HUES48 (cell line): Measurements from ENCODE around the gene SNX21.
"Not testable (repeated sequence)": the region's sequence is repeated elsewhere in the genome, so short reads cannot be mapped to it uniquely, and the experiment has no call there.

ENCODE experiments used
- H3K27ac ChIP-seq: one replicate; pipeline ENCODE4 v1.7.0; 2013; ENCODE audit warnings: low read depth, low read length, inconsistent platforms
- H3K27me3 ChIP-seq: 2 replicates; pipeline ENCODE4 v1.6.1; 2013; ENCODE audit warnings: mild to moderate bottlenecking, low read length; ENCODE audit not compliant: control insufficient read depth, insufficient read depth
- H3K36me3 ChIP-seq: 2 replicates; pipeline ENCODE4 v1.6.1; 2013; ENCODE audit warnings: low read length; ENCODE audit not compliant: control insufficient read depth, insufficient read depth
- H3K4me1 ChIP-seq: 2 replicates; pipeline ENCODE4 v1.6.1; 2013; ENCODE audit warnings: mild to moderate bottlenecking, low read length; ENCODE audit not compliant: control insufficient read depth, insufficient read depth
- H3K4me3 ChIP-seq: 2 replicates; pipeline ENCODE4 v1.5.1; 2013; ENCODE audit warnings: mild to moderate bottlenecking, low read depth, low read length
- H3K9ac ChIP-seq: 2 replicates; pipeline ENCODE4 v1.6.1; 2013; ENCODE audit warnings: mild to moderate bottlenecking, low read depth, low read length, moderate library complexity
- H3K9me3 ChIP-seq: 2 replicates; pipeline ENCODE4 v1.6.1; 2013; ENCODE audit warnings: low read length; ENCODE audit not compliant: control insufficient read depth, insufficient read depth

The SNX21 gene

GRCh38 chr20:45833030-45833882, at the start of gene SNX21:
TSS of gene SNX21 (plus strand) at chr20:45833799. CDS start at chr20:45833920, 121 bp downstream.
- no peaks in the 10 kb centered on the region; the same call in 1 of the 2 replicates for H3K27me3 ChIP-seq
- peak within 1 kb of the TSS; percentile 79 for H3K4me3 ChIP-seq
- H3K36me3 ChIP-seq, result peaks cover 19% of the 10 kb centered on the region
- H3K9ac ChIP-seq, result peak within 1 kb of the TSS; percentile 65; the same call in 1 of the 2 replicates
- H3K27ac ChIP-seq, result peak within 1 kb of the TSS; percentile 59
- H3K9me3 ChIP-seq, result no peaks in the 10 kb centered on the region
- peaks cover 19% of the 10 kb centered on the region for H3K4me1 ChIP-seq

GRCh38 chr20:45788351-45788750, 45.2 kb upstream of the SNX21 start:
- Histone ChIP-seq H3K27ac (no peak overlapping the region), H3K4me3 (no peak overlapping the region), H3K9ac (no peak overlapping the region)

GRCh38 chr20:45792317-45793118, 41.1 kb upstream of the SNX21 start:
- Histone ChIP-seq H3K27ac (peak overlapping the region; percentile 71), H3K9me3 (no peaks in the 10 kb centered on the region), H3K27me3 (no peaks in the 10 kb centered on the region), H3K4me1 (no peaks in the 10 kb centered on the region), H3K4me3 (peak overlapping the region; percentile 95), H3K36me3 (peaks cover 33% of the 10 kb centered on the region), H3K9ac (peak overlapping the region; percentile 74)

More at GRCh38 chr20:45788351-45788750, 45.2 kb upstream of the SNX21 start:
- Histone ChIP-seq H3K4me1 (no peaks in the 10 kb centered on the region), H3K27me3 (no peaks in the 10 kb centered on the region), H3K9me3 (no peaks in the 10 kb centered on the region), H3K36me3 (no peaks in the 10 kb centered on the region; the same call in 1 of the 2 replicates)

GRCh38 chr20:45796337-45797065, 37.1 kb upstream of the SNX21 start:
- Histone ChIP-seq H3K4me3 (no peak overlapping the region), H3K27me3 (no peaks in the 10 kb centered on the region), H3K4me1 (no peaks in the 10 kb centered on the region), H3K36me3 (peaks cover 40% of the 10 kb centered on the region), H3K9me3 (no peaks in the 10 kb centered on the region), H3K9ac (no peak overlapping the region), H3K27ac (no peak overlapping the region)

- H3K9ac ChIP-seq, H3K27ac ChIP-seq, H3K9me3 ChIP-seq, H3K4me3 ChIP-seq, H3K27me3 ChIP-seq, H3K4me1 ChIP-seq: not testable (repeated sequence)
- H3K36me3 ChIP-seq, result peaks cover 51% of the 10 kb centered on the region
Measured at GRCh38 chr20:45797510-45797909, 36.1 kb upstream of the SNX21 start.

- not testable (repeated sequence) for H3K27me3 ChIP-seq, H3K4me1 ChIP-seq, H3K4me3 ChIP-seq, H3K27ac ChIP-seq, H3K9ac ChIP-seq, H3K9me3 ChIP-seq
- H3K36me3 ChIP-seq, result peaks cover 55% of the 10 kb centered on the region
Measured at GRCh38 chr20:45797955-45798354, 35.6 kb upstream of the SNX21 start.

GRCh38 chr20:45798935-45799642, 34.5 kb upstream of the SNX21 start:
- Histone ChIP-seq H3K4me1 (no peaks in the 10 kb centered on the region), H3K27ac (no peak overlapping the region), H3K9ac (no peak overlapping the region), H3K36me3 (peaks cover 61% of the 10 kb centered on the region), H3K9me3 (no peaks in the 10 kb centered on the region), H3K4me3 (no peak overlapping the region), H3K27me3 (no peaks in the 10 kb centered on the region)

- no peaks in the 10 kb centered on the region for H3K4me1 ChIP-seq
- no peak overlapping the region for H3K4me3 ChIP-seq
- H3K36me3 ChIP-seq, result peaks cover 63% of the 10 kb centered on the region
- no peak overlapping the region for H3K27ac ChIP-seq
- no peak overlapping the region for H3K9ac ChIP-seq
- no peaks in the 10 kb centered on the region for H3K9me3 ChIP-seq
- H3K27me3 ChIP-seq, result no peaks in the 10 kb centered on the region
Measured at GRCh38 chr20:45801851-45802250, 31.7 kb upstream of the SNX21 start.

GRCh38 chr20:45810191-45810970, 23.2 kb upstream of the SNX21 start:
- no peak overlapping the region for H3K9ac ChIP-seq

More at GRCh38 chr20:45810191-45810970, 23.2 kb upstream of the SNX21 start:
- Histone ChIP-seq H3K27ac (no peak overlapping the region), H3K4me1 (no peaks in the 10 kb centered on the region), H3K9me3 (no peaks in the 10 kb centered on the region), H3K36me3 (peaks cover 66% of the 10 kb centered on the region), H3K4me3 (no peak overlapping the region), H3K27me3 (no peaks in the 10 kb centered on the region)
